SHP77 (cell line): Measurements from ENCODE around the gene VAV2.

Source experiments
- DNase-seq, 2 experiments: peaks; one replicate each; lab custom pipeline; 2025; lab: John Stamatoyannopoulos, UW

The VAV2 gene, protein sequence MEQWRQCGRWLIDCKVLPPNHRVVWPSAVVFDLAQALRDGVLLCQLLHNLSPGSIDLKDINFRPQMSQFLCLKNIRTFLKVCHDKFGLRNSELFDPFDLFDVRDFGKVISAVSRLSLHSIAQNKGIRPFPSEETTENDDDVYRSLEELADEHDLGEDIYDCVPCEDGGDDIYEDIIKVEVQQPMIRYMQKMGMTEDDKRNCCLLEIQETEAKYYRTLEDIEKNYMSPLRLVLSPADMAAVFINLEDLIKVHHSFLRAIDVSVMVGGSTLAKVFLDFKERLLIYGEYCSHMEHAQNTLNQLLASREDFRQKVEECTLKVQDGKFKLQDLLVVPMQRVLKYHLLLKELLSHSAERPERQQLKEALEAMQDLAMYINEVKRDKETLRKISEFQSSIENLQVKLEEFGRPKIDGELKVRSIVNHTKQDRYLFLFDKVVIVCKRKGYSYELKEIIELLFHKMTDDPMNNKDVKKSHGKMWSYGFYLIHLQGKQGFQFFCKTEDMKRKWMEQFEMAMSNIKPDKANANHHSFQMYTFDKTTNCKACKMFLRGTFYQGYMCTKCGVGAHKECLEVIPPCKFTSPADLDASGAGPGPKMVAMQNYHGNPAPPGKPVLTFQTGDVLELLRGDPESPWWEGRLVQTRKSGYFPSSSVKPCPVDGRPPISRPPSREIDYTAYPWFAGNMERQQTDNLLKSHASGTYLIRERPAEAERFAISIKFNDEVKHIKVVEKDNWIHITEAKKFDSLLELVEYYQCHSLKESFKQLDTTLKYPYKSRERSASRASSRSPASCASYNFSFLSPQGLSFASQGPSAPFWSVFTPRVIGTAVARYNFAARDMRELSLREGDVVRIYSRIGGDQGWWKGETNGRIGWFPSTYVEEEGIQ

GRCh38 chr9:133991964-133992779, at the start of gene VAV2:
TSS of gene VAV2 (minus strand) at chr9:133992324. CDS start at chr9:133992278, 46 bp downstream.
- peak in 1 of 2 experiments; percentile 47 for DNase-seq

DNA sequence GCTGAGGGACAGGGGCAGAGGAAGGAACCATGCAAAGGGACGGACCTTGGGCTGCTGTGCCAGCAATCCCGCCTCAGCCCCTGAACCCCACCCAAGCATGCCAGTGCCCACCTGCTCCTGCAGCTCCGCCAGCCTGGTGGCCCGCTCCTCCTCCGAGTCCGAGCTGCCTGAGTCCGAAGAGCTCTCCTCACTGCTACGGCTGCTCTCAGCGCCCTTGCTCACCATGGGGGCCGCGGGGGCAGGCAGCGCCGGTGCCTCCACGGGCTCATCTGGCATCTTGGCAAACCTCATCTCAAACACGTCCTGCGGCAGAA, 49.5 kb upstream of the VAV2 start:
- no peak for DNase-seq

DNA sequence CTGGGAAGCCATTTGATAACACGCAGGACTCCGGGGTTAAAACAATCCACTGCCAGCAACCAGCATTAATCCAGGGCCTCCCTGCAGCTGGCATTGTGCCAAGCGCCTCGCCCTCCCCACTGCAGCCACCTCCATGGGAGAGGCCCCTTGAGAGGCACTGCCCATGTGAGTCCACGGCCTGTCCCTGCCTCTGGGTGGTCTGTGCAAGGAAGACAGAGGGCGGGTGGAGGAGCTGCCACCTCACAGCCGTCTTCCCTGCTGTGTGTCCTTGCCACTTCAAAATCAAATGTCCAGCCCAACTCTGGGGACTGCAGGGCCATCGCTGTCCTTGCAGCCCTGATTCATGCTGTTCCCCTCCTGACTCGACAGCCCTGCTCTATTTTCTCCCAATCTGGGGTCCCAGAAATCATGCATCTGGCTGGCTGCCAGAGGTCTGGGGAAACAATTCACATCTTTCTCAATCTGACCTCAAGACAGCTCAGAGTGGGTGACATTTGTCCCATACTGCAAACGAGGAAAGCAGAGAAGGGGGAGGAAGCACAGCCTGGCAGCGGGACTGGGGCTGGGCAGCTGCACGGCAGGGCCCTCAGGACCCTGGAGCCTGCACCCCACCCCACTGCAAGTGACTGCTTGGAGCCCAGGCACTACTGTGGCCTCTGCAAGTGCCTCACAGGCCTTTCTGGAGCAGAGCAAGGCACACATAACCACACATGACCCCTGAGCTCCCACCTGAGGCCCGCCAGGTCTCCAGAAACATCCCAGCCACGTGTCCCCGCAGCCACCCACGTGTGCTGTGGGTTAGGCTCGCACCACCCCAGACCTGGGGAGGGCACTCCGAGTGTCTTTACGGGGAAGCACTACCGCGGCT, 48.9 kb upstream of the VAV2 start:
- DNase-seq, result no peak

- DNase-seq, result no peak
Observed at GRCh38 chr9:134040176-134040565, 48.0 kb upstream of the VAV2 start.

DNA sequence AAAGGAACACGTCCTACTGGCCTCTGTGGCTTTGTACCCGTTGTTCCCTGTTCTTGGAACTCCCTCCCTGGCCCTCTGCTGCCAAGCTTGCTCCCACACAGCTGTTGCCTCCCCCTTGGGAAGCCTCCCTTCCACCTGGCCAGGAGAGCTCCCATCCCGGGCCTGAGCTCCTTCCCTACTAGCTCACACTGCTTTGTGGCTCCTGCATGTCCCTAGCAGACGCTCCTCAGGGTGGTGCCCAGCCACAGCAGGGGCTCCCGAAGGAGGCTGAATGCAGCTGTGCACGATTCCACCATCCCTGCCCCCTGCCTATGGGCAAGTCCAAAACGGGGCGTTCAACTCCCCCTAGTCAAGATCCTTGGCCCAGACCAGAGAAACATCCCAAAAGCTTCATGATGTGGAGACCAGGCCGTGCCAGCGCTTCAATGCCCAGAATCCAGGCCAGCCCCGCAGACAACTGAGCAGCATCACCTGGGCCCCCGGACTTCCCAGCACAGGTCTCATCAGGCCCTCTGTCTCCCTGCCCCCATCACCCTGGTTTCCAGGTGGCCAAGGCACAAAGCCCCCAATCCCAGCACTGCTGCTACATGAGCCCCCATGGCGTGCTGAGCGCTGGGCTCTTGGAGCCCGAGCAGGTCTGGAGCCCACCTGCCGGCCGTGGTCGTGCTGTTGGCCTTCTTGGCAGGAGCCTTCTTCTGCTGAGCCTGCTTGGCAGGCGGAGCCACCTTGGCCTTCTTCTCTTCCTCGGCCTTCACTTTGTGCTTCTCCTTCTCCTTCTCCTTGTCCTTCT, 47.5 kb upstream of the VAV2 start:
- DNase-seq, result no peak

GRCh38 chr9:134037641-134038040, 45.5 kb upstream of the VAV2 start:
- DNase-seq, result no peak

DNA sequence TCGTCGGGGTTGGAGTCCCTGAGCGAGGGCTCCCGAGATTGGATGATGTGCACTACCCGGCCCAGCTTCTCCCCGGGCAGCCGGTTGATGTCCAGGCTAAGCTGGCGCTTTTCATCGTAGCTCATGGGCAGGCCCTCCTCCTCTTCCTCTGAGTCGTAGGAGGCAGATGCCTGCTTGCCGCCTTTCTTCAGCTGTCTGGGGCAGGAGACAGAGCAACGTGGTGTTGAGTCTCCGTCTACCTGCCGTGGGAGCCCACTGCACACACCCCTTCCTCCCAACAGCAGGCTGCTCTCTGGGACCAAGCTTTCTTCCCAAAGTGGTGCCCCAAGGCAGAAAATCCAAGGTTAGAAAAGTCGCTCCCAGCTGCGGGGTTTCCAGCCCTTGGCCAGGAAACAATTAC, 44.0 kb upstream of the VAV2 start:
- DNase-seq, result no peak

DNA sequence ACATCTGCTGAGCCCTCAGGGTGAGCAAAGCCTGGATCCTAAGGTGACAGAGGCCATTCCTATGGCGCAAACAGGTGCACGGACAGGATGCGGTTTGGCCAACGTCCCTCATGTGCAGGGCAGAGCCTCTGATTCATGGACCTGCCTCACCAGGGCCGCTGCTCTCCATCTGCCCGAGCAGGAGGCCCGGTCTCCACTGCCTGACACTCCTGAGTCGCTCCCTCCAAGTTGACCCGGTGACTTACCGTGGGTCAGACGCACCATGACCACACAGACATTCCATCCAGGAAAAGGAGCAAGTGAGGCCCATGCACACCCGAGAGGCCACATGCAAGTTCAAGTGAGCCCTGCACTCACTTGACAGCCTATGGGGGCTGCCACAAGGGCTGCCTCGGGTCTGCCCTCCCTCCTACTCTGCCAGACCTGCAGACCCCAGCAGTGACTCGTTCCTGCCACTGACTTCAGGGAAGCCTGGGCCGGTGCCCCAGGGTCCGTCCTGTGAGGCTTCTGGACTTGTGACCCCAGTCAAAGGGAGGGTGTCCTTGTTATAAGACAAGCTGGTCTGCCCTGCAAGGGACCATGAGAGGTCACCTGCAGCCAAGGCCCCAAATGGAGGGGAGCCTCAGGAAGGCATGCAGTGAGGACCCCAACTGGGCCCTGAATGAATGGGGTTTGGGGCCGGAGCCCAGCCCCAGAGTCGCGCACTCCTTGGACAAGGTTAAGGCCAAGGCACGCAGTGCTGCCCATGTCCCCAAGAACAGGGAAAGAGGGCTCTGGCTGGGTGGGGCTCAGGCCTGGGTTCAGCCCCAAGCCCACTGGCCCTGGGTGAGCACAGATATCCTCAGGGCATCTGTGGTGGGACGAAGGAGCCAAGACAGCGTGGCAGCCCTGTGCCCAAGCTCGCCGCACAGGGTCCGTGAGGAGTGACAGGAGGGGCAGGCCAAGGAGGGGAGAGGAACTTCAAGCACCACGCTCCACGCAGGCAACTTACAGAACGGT, 43.2 kb upstream of the VAV2 start:
- DNase-seq, result no peak

- DNase-seq, result no peak
Observed at GRCh38 chr9:134034215-134035040, 42.3 kb upstream of the VAV2 start.

DNA sequence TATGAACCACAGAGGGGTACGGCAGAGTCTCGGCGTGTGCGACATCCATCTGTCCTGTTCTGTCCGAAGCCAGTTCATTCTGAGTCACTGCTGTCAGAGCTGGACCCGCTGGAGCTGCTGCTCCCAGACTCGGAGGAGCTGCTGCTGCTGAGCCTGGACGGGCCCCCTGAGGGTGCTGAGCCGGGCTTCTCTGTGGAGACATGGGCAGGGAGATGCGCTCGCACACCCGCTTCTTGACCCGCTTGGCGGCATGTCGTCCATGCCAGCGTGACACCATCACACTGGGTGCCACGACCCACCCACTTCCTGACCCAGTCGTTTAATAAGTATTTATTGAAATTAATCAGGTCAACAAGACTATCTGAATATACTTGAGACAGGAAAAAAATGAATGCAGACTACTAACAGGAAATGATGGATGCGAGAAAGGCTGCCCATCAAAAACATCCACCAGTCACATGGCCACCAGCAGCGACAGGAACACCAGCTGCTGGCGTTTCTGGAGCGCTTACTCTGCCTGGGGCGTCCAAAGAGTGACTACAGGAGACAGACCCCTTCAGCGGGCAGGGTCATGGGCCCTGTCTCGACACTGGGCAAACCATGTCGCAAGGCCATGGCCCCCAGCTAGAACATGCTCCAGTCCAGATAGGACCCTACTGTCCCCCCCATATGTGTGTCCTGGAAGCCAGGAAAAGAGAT, 41.5 kb upstream of the VAV2 start:
- DNase-seq, result no peak

DNA sequence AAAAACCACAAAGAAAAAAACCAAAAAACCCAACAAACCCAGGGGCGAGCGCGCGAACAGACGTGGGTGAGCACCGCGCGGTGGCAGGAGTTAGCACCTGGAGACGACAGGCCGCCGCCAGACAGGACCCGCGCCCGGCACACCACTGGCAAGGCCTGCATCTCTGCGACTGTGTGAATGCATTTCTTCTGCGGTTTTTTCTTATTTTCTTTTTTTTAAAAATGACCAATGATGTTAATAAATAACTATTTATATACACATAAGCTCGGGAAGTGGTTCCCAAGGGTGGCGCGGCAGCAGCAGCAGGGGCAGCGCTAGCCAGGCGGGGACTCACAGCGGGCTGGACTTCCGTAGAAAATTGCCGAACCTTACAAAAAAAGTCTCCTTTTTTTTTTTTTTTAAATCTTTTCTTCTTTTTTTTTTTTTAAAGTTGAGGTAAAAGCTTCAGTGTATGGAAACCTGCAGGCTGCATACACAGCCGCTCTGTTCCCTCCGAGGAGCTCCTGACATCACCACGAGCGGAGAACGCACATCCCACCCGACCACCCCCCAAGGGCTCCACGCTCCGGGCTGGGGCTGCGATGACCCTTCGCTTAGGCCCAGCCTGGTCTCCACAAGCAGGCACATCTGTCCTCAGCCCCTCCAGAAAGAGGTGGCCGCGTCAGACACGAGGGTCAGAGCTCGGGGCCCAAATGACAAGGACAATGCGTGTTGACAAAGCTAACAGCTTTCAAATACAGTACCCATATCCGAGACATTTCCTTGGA, 40.5 kb upstream of the VAV2 start:
- no peak for DNase-seq

- no peak for DNase-seq
Observed at GRCh38 chr9:134031783-134032182, 39.7 kb upstream of the VAV2 start.

- DNase-seq, result no peak
Observed at GRCh38 chr9:134030821-134031470, 38.8 kb upstream of the VAV2 start.

DNA sequence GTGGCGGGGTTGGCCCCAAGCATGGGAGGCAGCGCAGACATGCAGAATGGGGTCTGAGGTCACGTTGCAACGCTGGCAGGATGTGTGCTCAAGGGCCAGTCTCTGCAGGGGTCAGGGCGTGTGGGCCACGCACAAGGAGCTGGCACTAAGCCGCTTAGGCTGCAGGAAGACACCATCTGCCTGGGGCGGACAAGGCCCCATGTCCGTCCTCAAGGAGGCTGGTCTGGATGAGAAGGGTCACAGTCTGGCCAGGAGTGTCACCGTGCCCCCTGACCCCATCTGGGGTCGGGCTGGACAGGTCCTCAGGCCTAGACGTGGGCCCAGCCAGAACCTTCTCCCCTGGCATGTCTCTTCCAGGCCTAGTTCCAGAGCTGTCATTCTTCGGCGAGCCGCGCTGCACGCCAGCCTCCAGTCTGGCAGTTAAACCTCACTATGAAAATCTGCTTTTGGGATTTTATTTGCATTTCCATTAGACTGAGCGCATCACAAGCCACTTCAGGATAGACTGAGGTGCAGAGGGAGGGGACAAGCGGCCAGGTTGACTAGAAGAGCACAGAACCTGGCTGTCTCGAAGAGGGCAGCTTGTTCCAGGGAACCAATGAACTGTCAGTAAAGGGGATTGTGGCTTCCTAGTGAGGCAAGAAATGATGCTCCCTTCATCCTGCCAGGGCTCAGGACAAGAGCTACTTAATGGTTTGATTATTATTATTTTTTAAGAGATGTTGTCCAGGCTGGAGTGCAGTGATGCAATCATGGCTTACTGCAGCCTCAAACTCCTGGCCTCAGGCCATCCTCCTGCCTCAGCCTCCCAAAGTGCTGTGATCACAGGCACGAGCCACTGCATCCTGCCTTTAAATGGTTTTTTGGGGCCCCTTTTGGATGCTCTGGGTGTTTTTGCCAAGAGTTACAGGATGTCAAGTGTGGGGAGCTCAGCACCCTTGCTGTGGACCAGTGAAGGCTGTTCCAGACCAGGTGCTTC, 37.4 kb upstream of the VAV2 start:
- DNase-seq, result no peak

DNA sequence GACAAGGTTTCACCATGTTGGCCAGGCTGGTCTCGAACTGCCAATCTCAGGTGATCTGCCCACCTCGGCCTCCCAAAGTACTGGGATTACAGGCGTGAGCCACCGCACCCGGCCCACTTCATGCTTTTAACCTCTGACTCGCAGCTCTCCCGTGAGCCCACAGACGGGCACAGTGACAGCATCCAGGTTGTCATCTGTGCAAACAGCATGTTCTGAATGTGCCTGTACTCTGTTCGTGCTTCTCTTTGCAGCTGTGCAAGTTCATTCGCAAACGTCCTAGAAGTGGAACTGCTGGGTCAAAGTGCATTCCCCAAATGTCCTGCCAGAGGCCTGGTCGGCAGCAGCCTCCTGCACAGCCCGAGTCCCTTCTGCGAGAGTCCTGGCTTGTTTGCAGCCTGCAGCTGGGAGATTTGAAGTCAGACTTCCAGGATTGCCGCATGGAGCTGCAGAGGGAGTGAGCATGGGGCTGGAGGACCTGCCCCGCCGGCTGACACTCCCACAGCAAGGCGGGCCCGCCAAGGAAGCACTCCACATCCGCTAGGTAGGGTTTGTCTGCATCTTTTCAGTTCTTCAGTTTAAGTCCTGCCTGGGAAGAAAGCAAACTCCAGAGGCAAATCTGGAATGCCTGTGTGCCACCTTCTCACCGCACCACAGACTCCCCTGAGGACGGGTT, 36.6 kb upstream of the VAV2 start:
- no peak for DNase-seq
